Ovary (tissue), 9 donors: ENCODE data around the gene KCNMA1. TPM values are rescaled to one million over a fixed set of nuclear protein-coding genes. Genes with fewer than 3 reads are reported as not detected.

ENCODE experiments used
- DNase-seq, 5 donors: peaks; one replicate each; pipeline ENCODE4 v3.0.0-alpha.2; 2019 to 2020
- H3K27ac ChIP-seq, 2 donors: fragments of 200-600 bp; one replicate each; pipeline versions ENCODE4 v1.5.1 to v1.8.0; 2019 to 2022
- H3K27me3 ChIP-seq: fragments of 200-600 bp; one replicate; pipeline ENCODE4 v1.8.0; 2022
- H3K36me3 ChIP-seq: fragments of 200-600 bp; sonication (generic); one replicate; pipeline ENCODE4 v1.5.1; 2019
- H3K4me1 ChIP-seq: one replicate; pipeline ENCODE4 v1.8.1; 2013; ENCODE audit warnings: mild to moderate bottlenecking, moderate library complexity; ENCODE audit not compliant: insufficient read depth
- H3K4me3 ChIP-seq: fragments of 200-600 bp; sonication (generic); one replicate; pipeline ENCODE4 v1.5.1; 2017
- H3K9me3 ChIP-seq, 2 donors: fragments of 200-600 bp in 1 of 2; sonication (generic) in 1 of 2; one replicate each; pipeline versions ENCODE4 v1.5.1 to v1.8.1; 2013 to 2019; ENCODE audit warnings: mild to moderate bottlenecking in 1 of 2, moderate library complexity in 1 of 2
- EP300 ChIP-seq: sonication (generic); formaldehyde crosslinking; IDR thresholded peaks from one replicate; pipeline ENCODE4 v1.6.1; 2017; ENCODE audit warnings: antibody characterized with exemption
- POLR2A ChIP-seq: fragments of 450-650 bp; IDR thresholded peaks from one replicate; pipeline ENCODE4 v1.6.1; 2017; ENCODE audit warnings: antibody characterized with exemption, mild to moderate bottlenecking, moderate library complexity
- WGBS, 3 donors: extraction: QIAGEN DNeasy Blood & Tissue Kit in 1 of 3; methylation state at CpG; one replicate each; pipeline versions ENCODE4 v1.1.5 to v1.1.7; 2013 to 2017; 5-methylcytosine and 5-hydroxymethylcytosine counted together
- intact Hi-C, 4 donors: fragments of 100-400 bp; cut with DNase I; formaldehyde crosslinking; loops; one replicate each; pipeline versions ENCODE4 v1.11.0 to v1.15.1; 2022 to 2023
- polyA plus RNA-seq, 2 donors: library from polyadenylated mRNA; stranded (reverse); fragments of 200-250 nt in 1 of 2; fragments of 350-450 nt in 1 of 2; fragmentation: Illumina TruSeq in 1 of 2; extraction: RNeasy Lipid Tissue Mini Kit (QIAGEN cat#74804) in 1 of 2; gene quantifications; one replicate each; pipeline ENCODE4 v1.2.3, GENCODE V29; 2013 to 2014
- total RNA-seq, 7 donors: library from RNA; depleted of rRNA in 2 of 7; stranded (reverse); fragments of >200 nt in 2 of 7; fragmentation: NEBNext Ultra II Directional in 3 of 7; extraction: Animal tissue kit (Norgen Biotek cat#: 25700) in 3 of 7; gene quantifications; one replicate each; pipeline versions ENCODE4 v1.1.0 to v1.2.4, GENCODE V29; 2016 to 2023
- TF ChIP-seq, protein P1 (sequence below), 3 donors: fragments of 450-650 bp in 2 of 3; fragments of 200-600 bp in 1 of 3; IDR thresholded peaks; one replicate each; pipeline versions ENCODE4 v1.5.1 to v1.8.0; 2016 to 2022; ENCODE audit warnings: antibody characterized with exemption in 3 of 3, mild to moderate bottlenecking in 1 of 3
- donor health status: DM: no; HTN: no; CAD: no; lungs with moderate emphysema.
- donor health status: DM: no; HTN: no; CAD: no.
- donor health status: Bipolar disorder and iron deficiency.
- donor health status: DM: yes; HTN: yes; CAD: no.
- donor health status: DM: no; HTN: no; CAD: no.
- donor health status: DM: yes; HTN: yes; CAD: no.

KCNMA1 gene
- total and polyA plus RNA-seq, 9 donors, result 7.0 to 83.8 (median 25.1) TPM

GRCh38 chr10:77545585-77545984 is 92.0 kb downstream of the KCNMA1 start:
- no peak for DNase-seq
- no peaks in the 10 kb centered on the region for H3K27me3 ChIP-seq
- no peaks in the 10 kb centered on the region for H3K36me3 ChIP-seq
- no peaks in the 10 kb centered on the region for H3K9me3 ChIP-seq
- H3K27ac ChIP-seq, result no peak overlapping the region
- 89 to 97% (median 93%) methylated on average over 7 of the region's 7 CpGs for WGBS, 3 donors
- no peaks in the 10 kb centered on the region for H3K4me1 ChIP-seq
- no peak overlapping the region for H3K4me3 ChIP-seq
- TF ChIP-seq POLR2A (no peak), EP300 (no peak)
- TF ChIP-seq, protein P1, sequence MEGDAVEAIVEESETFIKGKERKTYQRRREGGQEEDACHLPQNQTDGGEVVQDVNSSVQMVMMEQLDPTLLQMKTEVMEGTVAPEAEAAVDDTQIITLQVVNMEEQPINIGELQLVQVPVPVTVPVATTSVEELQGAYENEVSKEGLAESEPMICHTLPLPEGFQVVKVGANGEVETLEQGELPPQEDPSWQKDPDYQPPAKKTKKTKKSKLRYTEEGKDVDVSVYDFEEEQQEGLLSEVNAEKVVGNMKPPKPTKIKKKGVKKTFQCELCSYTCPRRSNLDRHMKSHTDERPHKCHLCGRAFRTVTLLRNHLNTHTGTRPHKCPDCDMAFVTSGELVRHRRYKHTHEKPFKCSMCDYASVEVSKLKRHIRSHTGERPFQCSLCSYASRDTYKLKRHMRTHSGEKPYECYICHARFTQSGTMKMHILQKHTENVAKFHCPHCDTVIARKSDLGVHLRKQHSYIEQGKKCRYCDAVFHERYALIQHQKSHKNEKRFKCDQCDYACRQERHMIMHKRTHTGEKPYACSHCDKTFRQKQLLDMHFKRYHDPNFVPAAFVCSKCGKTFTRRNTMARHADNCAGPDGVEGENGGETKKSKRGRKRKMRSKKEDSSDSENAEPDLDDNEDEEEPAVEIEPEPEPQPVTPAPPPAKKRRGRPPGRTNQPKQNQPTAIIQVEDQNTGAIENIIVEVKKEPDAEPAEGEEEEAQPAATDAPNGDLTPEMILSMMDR (IDR thresholded peaks at IDR 0.05), result no peak
- intact Hi-C loops, result no loop called here

- no peak for DNase-seq
- no peaks in the 10 kb centered on the region for H3K27me3 ChIP-seq
- no peaks in the 10 kb centered on the region for H3K36me3 ChIP-seq
- no peaks in the 10 kb centered on the region for H3K4me1 ChIP-seq
- intact Hi-C loops, result no loop called here
- H3K27ac ChIP-seq, result no peak overlapping the region
- no peak overlapping the region for H3K4me3 ChIP-seq
- TF ChIP-seq POLR2A, result no peak
- TF ChIP-seq, protein P1 (IDR thresholded peaks at IDR 0.05), result no peak
- 91 to 100% (median 97%) methylated on average over 1 of the region's 1 CpG for WGBS, 3 donors
- no peaks in the 10 kb centered on the region for H3K9me3 ChIP-seq
These were observed 93.0 kb downstream of the KCNMA1 start for GRCh38 chr10:77544617-77545016.

- TF ChIP-seq EP300 (no peak), POLR2A (no peak)
- TF ChIP-seq, protein P1 (IDR thresholded peaks at IDR 0.05), result no peak
- intact Hi-C loops, result no loop called here
- no peak overlapping the region for H3K27ac ChIP-seq
- H3K4me1 ChIP-seq, result no peaks in the 10 kb centered on the region
- H3K4me3 ChIP-seq, result no peak overlapping the region
- no peaks in the 10 kb centered on the region for H3K36me3 ChIP-seq
- DNase-seq, result no peak
- WGBS, 3 donors, result 90 to 92% (median 90%) methylated on average over 2 of the region's 2 CpGs
- H3K9me3 ChIP-seq, result no peaks in the 10 kb centered on the region
- no peaks in the 10 kb centered on the region for H3K27me3 ChIP-seq
These were observed 94.8 kb downstream of the KCNMA1 start for GRCh38 chr10:77542710-77543259.

GRCh38 chr10:77541944-77542343 is 95.7 kb downstream of the KCNMA1 start:
- DNase-seq, result no peak
- Histone ChIP-seq H3K4me3 (no peak overlapping the region), H3K4me1 (no peaks in the 10 kb centered on the region), H3K27me3 (no peaks in the 10 kb centered on the region), H3K27ac (no peak overlapping the region), H3K9me3 (no peaks in the 10 kb centered on the region), H3K36me3 (no peaks in the 10 kb centered on the region)
- TF ChIP-seq, protein P1 (IDR thresholded peaks at IDR 0.05), result no peak
- TF ChIP-seq POLR2A (no peak), EP300 (no peak)
- intact Hi-C loops, result no loop called here
